GM23248 (cell line): ENCODE results near the gene THSD4.

Experiments used
- EZH2 ChIP-seq: fragments of 200-600 bp; sonication (generic); IDR thresholded peaks from 2 replicates; pipeline ENCODE4 v1.6.1; 2018; ENCODE audit warnings: antibody characterized with exemption, mild to moderate bottlenecking; ENCODE audit not compliant: insufficient read depth, poor library complexity, severe bottlenecking
- EZH2phosphoT487 ChIP-seq: fragments of 200-600 bp; sonication (generic); IDR thresholded peaks from 2 replicates; pipeline ENCODE4 v1.6.1; 2018; ENCODE audit warnings: antibody characterized with exemption, moderate library complexity, mild to moderate bottlenecking, low read depth; ENCODE audit not compliant: insufficient read depth

GRCh38 chr15:71323584-71323983 is 208.3 kb downstream of the THSD4 start:
- no peak for TF ChIP-seq EZH2
- no peak for TF ChIP-seq EZH2phosphoT487
